HepG2 (cell line): ENCODE measurements around the gene CIROP. TPM values are rescaled to one million over a fixed set of nuclear protein-coding genes. Genes with fewer than 3 reads are reported as not detected.

ENCODE experiments used
- CBFB ChIP-seq: sonication (generic); formaldehyde crosslinking; IDR thresholded peaks from 2 replicates; pipeline ENCODE4 v1.4.0; 2020; ENCODE audit warnings: missing genetic modification reagents
- FOXO1 ChIP-seq: sonication (generic); formaldehyde crosslinking; IDR thresholded peaks from 2 replicates; pipeline ENCODE4 v1.4.0; 2020; ENCODE audit warnings: missing genetic modification reagents
- GPBP1L1 ChIP-seq: sonication (generic); formaldehyde crosslinking; IDR thresholded peaks from 2 replicates; pipeline ENCODE4 v1.5.0; 2020; ENCODE audit warnings: mild to moderate bottlenecking, missing genetic modification reagents
- HMGXB4 ChIP-seq, 2 experiments: sonication (generic) in 1 of 2; formaldehyde crosslinking in 1 of 2; IDR thresholded peaks; 2 replicates each; pipeline versions ENCODE4 v1.4.0 to v1.6.1; 2018 to 2020; ENCODE audit warnings: missing genetic modification reagents in 2 of 2, borderline replicate concordance in 1 of 2, low read depth in 1 of 2, mild to moderate bottlenecking in 1 of 2, missing biosample characterization in 1 of 2
- KLF15 ChIP-seq: sonication (generic); formaldehyde crosslinking; IDR thresholded peaks from 2 replicates; pipeline ENCODE4 v1.8.1; 2023; ENCODE audit warnings: borderline replicate concordance, mild to moderate bottlenecking, inconsistent platforms, missing genetic modification reagents, mixed read lengths
- MLX ChIP-seq: IDR thresholded peaks from 2 replicates; pipeline ENCODE4 v1.6.1; 2016
- MXD3 ChIP-seq: IDR thresholded peaks from 2 replicates; pipeline ENCODE4 v1.6.1; 2016; ENCODE audit warnings: mild to moderate bottlenecking, missing biosample characterization, missing genetic modification reagents
- NPAS2 ChIP-seq: sonication (generic); formaldehyde crosslinking; IDR thresholded peaks from 2 replicates; pipeline ENCODE4 v1.8.0; 2022; ENCODE audit warnings: mild to moderate bottlenecking, missing genetic modification reagents, borderline replicate concordance
- PAF1 ChIP-seq: IDR thresholded peaks from 2 replicates; pipeline ENCODE4 v1.6.1; 2016; ENCODE audit warnings: missing genetic modification reagents, missing compliant biosample characterization
- PATZ1 ChIP-seq: sonication (generic); formaldehyde crosslinking; IDR thresholded peaks from 2 replicates; pipeline ENCODE4 v1.4.0; 2020; ENCODE audit warnings: missing genetic modification reagents
- REPIN1 ChIP-seq: sonication (generic); formaldehyde crosslinking; IDR thresholded peaks from 2 replicates; pipeline ENCODE4 v1.8.0; 2022; ENCODE audit warnings: missing genetic modification reagents, low read depth, mild to moderate bottlenecking, borderline replicate concordance
- ZNF10 ChIP-seq: sonication (generic); formaldehyde crosslinking; IDR thresholded peaks from 2 replicates; pipeline ENCODE4 v1.4.0; 2020; ENCODE audit warnings: mild to moderate bottlenecking, low read depth, missing genetic modification reagents, borderline replicate concordance
- ZNF180 ChIP-seq: sonication (generic); formaldehyde crosslinking; IDR thresholded peaks from 2 replicates; pipeline ENCODE4 v1.4.0; 2020; ENCODE audit warnings: low read depth, missing genetic modification reagents, borderline replicate concordance
- ZNF552 ChIP-seq: sonication (generic); formaldehyde crosslinking; IDR thresholded peaks from 2 replicates; pipeline ENCODE4 v1.9.0; 2022; ENCODE audit warnings: missing genetic modification reagents, mild to moderate bottlenecking, borderline replicate concordance
- ZNF687 ChIP-seq: sonication (generic); formaldehyde crosslinking; IDR thresholded peaks from 2 replicates; pipeline ENCODE4 v1.5.1; 2020; ENCODE audit warnings: mild to moderate bottlenecking, missing genetic modification reagents, moderate library complexity
- ZNF740 ChIP-seq: sonication (generic); formaldehyde crosslinking; IDR thresholded peaks from 2 replicates; pipeline ENCODE4 v1.4.0; 2020; ENCODE audit warnings: missing genetic modification reagents
- polyA plus RNA-seq, 8 experiments: library from polyadenylated mRNA; depleted of rRNA in 3 of 8; stranded (reverse) in 7 of 8; unstranded in 1 of 8; fragments of >200 nt; fragmentation: Illumina TruSeq in 4 of 8; extraction: Trizol in 4 of 8; gene quantifications; 2 replicates each; pipeline versions ENCODE4 v1.2.1 to v1.2.3, GENCODE V29; 2011 to 2016; ENCODE audit warnings: low read depth in 4 of 8, missing spikeins in 1 of 8, mixed read lengths in 1 of 8; ENCODE audit not compliant: insufficient read depth in 1 of 8
- total RNA-seq, 5 experiments: library from RNA; depleted of rRNA; stranded (reverse); fragments of >200 nt; fragmentation: Illumina TruSeq; extraction: Trizol; gene quantifications; 2 replicates each; pipeline ENCODE4 v1.2.3, GENCODE V29; 2016; ENCODE audit warnings: low read depth in 1 of 5

Gene CIROP
- total and polyA plus RNA-seq, 2 of the 13 experiments (the other 11 are each of a cell fraction or from before 2014, with no cell fraction given) = 0.07 TPM; not detected in 1

- no peak for TF ChIP-seq REPIN1 (CRISPR knock-in tag)
- no peak for TF ChIP-seq CBFB (CRISPR knock-in tag)
- TF ChIP-seq MLX (CRISPR knock-in tag) = no peak
- TF ChIP-seq KLF15 (CRISPR knock-in tag) = no peak
- no peak for TF ChIP-seq PAF1 (CRISPR knock-in tag)
- TF ChIP-seq ZNF180 (CRISPR knock-in tag) = peak; percentile 43; the same call in 1 of the 2 replicates
- no peak for TF ChIP-seq ZNF10
- TF ChIP-seq NPAS2 (CRISPR knock-in tag) = no peak
- TF ChIP-seq ZNF687 = peak; percentile 66
- no peak for TF ChIP-seq ZNF740 (CRISPR knock-in tag)
- 0 out of 2 replicates have a peak, but pooled peaks have one; percentile 30 for TF ChIP-seq MXD3 (CRISPR knock-in tag)
- TF ChIP-seq ZNF552 (CRISPR knock-in tag) = 0 out of 2 replicates have a peak, but pooled peaks have one; percentile 28
- peak; percentile 9; the same call in 1 of the 2 replicates for TF ChIP-seq FOXO1 (CRISPR knock-in tag)
- no peak for TF ChIP-seq HMGXB4 (CRISPR knock-in tag; IDR thresholded peaks at IDR 0.05; ENCODE audit: borderline replicate concordance in 1 of 2, low read depth in 1 of 2)
- no peak for TF ChIP-seq PATZ1 (CRISPR knock-in tag)
- no peak for TF ChIP-seq GPBP1L1 (CRISPR knock-in tag)
Observed at GRCh38 chr14:23118506-23119362, 13.9 kb upstream of the CIROP start, which contains the start of gene CEBPE (continued).
